Occipital lobe (tissue), 2 donors: Measurements from ENCODE around the gene KHDC3L. TPM values are rescaled to one million over a fixed set of nuclear protein-coding genes. Genes with fewer than 3 reads are reported as not detected.

ENCODE experiments used
- small RNA-seq: library from RNA; depleted of rRNA; stranded (forward); fragments of <200 nt; gene quantifications from one replicate; pipeline ENCODE3, GENCODE V24; 2014
- total RNA-seq: library from RNA; depleted of rRNA; stranded (reverse); fragments of >200 nt; gene quantifications from one replicate; pipeline ENCODE4 v1.2.3, GENCODE V29; 2014

Gene KHDC3L
- total RNA-seq, 1 donor from 2014 or later: not detected

Small RNA genes within 50 kb of the gene (small RNA-seq; reads per million reads assigned to genes)
- 0.84 reads per million, percentile 69 among the genes with 10 or more reads in this experiment for gene RPL39P3

Other genes with a start within 250 kb of the KHDC3L start
- 0.78 TPM for gene KHDC1L, start 137.2 kb upstream of the KHDC3L start, total RNA-seq
- 4.1 TPM for gene KHDC1, start 99.5 kb upstream of the KHDC3L start, total RNA-seq
- gene DPPA5, start 8.4 kb upstream of the KHDC3L start, total RNA-seq: not detected
- not detected for gene OOEP, start 7.2 kb downstream of the KHDC3L start, total RNA-seq
- gene DDX43, start 32.2 kb downstream of the KHDC3L start, total RNA-seq: 0.31 TPM
- gene CGAS, start 89.6 kb downstream of the KHDC3L start, total RNA-seq: 1.2 TPM
- gene MTO1, start 99.1 kb downstream of the KHDC3L start, total RNA-seq: 17.3 TPM
- 15,287 TPM for gene EEF1A1, start 158.4 kb downstream of the KHDC3L start, total RNA-seq